BLaER1 (cell line): ENCODE measurements around the gene OPRM1.
A peak's percentile ranks its signal among the peaks of the same experiment; 100 is the strongest.

Source experiments
- H3K27ac ChIP-seq: shearing (Covaris generic); formaldehyde crosslinking; 2 replicates; pipeline ENCODE4 v1.8.1; 2022
- H3K27me3 ChIP-seq: shearing (Covaris generic); formaldehyde crosslinking; 2 replicates; pipeline ENCODE4 v1.8.1; 2022
- H3K36me3 ChIP-seq: shearing (Covaris generic); formaldehyde crosslinking; 2 replicates; pipeline ENCODE4 v1.8.1; 2022
- H3K4me1 ChIP-seq: shearing (Covaris generic); formaldehyde crosslinking; 2 replicates; pipeline ENCODE4 v1.8.1; 2022
- H3K4me2 ChIP-seq: shearing (Covaris generic); formaldehyde crosslinking; 2 replicates; pipeline ENCODE4 v1.8.1; 2022
- H3K4me3 ChIP-seq: shearing (Covaris generic); formaldehyde crosslinking; 2 replicates; pipeline ENCODE4 v1.8.1; 2022
- H3K9ac ChIP-seq: shearing (Covaris generic); formaldehyde crosslinking; 2 replicates; pipeline ENCODE4 v1.8.1; 2022
- H3K9me3 ChIP-seq: shearing (Covaris generic); formaldehyde crosslinking; 2 replicates; pipeline ENCODE4 v1.8.1; 2022
- H4K20me1 ChIP-seq: shearing (Covaris generic); formaldehyde crosslinking; 2 replicates; pipeline ENCODE4 v1.8.1; 2022
- Cebpa-rat ChIP-seq: shearing (Covaris generic); IDR thresholded peaks from 2 replicates; pipeline ENCODE4 v1.8.1; 2022

The OPRM1 gene

DNA sequence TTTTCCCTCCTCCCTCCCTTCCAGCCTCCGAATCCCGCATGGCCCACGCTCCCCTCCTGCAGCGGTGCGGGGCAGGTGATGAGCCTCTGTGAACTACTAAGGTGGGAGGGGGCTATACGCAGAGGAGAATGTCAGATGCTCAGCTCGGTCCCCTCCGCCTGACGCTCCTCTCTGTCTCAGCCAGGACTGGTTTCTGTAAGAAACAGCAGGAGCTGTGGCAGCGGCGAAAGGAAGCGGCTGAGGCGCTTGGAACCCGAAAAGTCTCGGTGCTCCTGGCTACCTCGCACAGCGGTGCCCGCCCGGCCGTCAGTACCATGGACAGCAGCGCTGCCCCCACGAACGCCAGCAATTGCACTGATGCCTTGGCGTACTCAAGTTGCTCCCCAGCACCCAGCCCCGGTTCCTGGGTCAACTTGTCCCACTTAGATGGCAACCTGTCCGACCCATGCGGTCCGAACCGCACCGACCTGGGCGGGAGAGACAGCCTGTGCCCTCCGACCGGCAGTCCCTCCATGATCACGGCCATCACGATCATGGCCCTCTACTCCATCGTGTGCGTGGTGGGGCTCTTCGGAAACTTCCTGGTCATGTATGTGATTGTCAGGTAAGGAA, at the start of gene OPRM1:
Gene OPRM1, plus strand, starts transcription at position 10 of the 612 bp plus-strand sequence. Its CDS starts 305 bp downstream, at position 315.
- Histone ChIP-seq H3K4me3 (no peak within 1 kb of the TSS), H3K27ac (no peak within 1 kb of the TSS), H4K20me1 (no peaks in the 10 kb centered on the region), H3K9ac (no peak within 1 kb of the TSS), H3K9me3 (no peaks in the 10 kb centered on the region), H3K4me1 (no peaks in the 10 kb centered on the region), H3K4me2 (no peak within 1 kb of the TSS), H3K27me3 (no peaks in the 10 kb centered on the region), H3K36me3 (no peaks in the 10 kb centered on the region)
- no peak for TF ChIP-seq Cebpa-rat

DNA sequence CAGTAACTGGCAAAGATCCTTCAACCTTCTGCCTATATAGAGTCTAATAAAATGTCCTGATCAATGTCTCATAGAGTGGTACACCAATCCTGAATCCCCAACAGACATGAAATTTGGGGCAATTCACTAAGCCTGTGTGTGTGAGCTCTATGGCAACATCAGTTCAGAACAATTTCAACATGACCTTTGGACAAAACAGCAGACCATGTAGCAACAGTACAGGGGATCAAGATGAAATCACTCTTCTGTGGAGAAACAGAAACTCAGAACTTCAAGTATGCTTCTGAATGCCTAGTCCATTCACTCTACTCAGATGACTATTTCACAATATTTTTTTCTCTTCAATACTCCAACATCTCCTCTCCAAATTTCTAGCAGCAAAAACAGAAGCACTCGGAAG, 49.1 kb upstream of the OPRM1 start:
- Histone ChIP-seq H3K4me3 (no peak overlapping the region), H3K9me3 (no peaks in the 10 kb centered on the region), H3K4me1 (peaks cover 10% of the 10 kb centered on the region), H3K4me2 (no peak overlapping the region), H3K27ac (no peak overlapping the region), H3K36me3 (no peaks in the 10 kb centered on the region), H4K20me1 (no peaks in the 10 kb centered on the region), H3K27me3 (no peaks in the 10 kb centered on the region), H3K9ac (no peak overlapping the region)
- no peak for TF ChIP-seq Cebpa-rat

DNA sequence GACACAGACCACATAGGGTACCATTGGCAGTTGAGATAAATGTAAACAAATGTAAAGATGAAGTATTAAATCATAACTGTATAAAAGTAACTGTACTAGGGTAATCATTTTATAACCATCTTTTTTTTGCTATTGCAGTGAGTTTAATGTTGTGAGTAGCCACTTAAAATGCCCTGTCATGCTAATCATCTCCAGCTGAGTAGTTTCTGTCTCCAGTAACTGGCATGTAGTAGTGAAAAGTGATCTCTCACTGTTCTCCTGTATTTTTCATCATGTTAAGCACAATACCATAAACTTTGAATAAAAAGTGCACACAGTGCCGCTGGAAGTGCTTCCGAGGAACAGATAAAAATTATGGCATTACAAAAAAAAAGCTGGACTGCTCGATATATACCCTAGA, 45.0 kb upstream of the OPRM1 start:
- TF ChIP-seq Cebpa-rat, result no peak
- no peak overlapping the region for H3K27ac ChIP-seq
- H3K4me1 ChIP-seq, result peaks cover 9% of the 10 kb centered on the region
- H3K9me3 ChIP-seq, result no peaks in the 10 kb centered on the region
- no peaks in the 10 kb centered on the region for H3K36me3 ChIP-seq
- no peaks in the 10 kb centered on the region for H4K20me1 ChIP-seq
- no peak overlapping the region for H3K4me3 ChIP-seq
- no peak overlapping the region for H3K9ac ChIP-seq
- no peak overlapping the region for H3K4me2 ChIP-seq
- H3K27me3 ChIP-seq, result no peaks in the 10 kb centered on the region

DNA sequence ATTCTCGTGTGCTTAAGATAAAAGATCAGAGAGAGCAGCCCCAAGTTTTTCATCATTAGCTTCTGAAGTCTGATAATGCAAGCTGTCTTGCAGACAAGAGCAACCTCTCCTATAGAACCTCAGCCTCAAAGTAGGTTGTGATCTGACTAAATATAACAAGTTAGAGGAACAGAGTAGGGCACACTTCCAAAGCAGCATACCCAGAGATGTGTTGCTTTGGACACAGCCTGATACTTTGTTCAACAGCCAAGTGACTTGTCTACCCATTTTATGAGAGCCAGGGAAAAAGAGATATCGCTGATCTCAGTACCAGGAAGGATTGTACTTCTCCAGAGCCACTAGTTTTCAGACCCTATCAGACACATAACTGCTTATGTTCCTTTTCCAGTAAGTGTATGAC, 44.2 kb upstream of the OPRM1 start:
- no peaks in the 10 kb centered on the region for H3K9me3 ChIP-seq
- H3K27me3 ChIP-seq, result no peaks in the 10 kb centered on the region
- H3K27ac ChIP-seq, result no peak overlapping the region
- H3K4me1 ChIP-seq, result peaks cover 9% of the 10 kb centered on the region
- no peak overlapping the region for H3K9ac ChIP-seq
- H3K4me2 ChIP-seq, result no peak overlapping the region
- H3K36me3 ChIP-seq, result no peaks in the 10 kb centered on the region
- TF ChIP-seq Cebpa-rat, result no peak
- no peak overlapping the region for H3K4me3 ChIP-seq
- no peaks in the 10 kb centered on the region for H4K20me1 ChIP-seq

DNA sequence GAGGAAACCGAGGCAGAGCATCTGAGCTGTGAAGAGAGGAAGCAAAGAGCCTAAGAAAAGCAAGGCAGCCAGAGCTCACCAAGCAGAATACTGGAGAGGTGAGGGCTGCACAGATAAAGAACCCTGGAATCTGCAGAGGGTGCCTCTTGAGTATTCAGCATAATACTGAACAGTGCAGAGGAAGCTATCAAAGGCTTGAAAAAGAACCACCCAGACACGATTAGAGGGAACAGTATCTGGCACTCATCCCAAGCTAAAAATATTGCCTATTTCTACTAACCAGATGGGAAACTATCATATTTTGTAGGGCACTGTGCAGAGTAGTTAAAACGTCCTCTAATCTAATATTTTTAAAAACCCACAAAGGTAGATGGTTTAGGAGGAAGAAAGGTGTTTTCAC, 41.8 kb upstream of the OPRM1 start:
- Histone ChIP-seq H3K4me2 (peak overlapping the region; percentile 56), H3K27me3 (no peaks in the 10 kb centered on the region), H3K9me3 (peaks cover 4% of the 10 kb centered on the region; the same call in 1 of the 2 replicates), H4K20me1 (no peaks in the 10 kb centered on the region), H3K4me3 (no peak overlapping the region), H3K27ac (no peak overlapping the region), H3K4me1 (peaks cover 9% of the 10 kb centered on the region), H3K9ac (no peak overlapping the region), H3K36me3 (no peaks in the 10 kb centered on the region)
- TF ChIP-seq Cebpa-rat, result no peak

DNA sequence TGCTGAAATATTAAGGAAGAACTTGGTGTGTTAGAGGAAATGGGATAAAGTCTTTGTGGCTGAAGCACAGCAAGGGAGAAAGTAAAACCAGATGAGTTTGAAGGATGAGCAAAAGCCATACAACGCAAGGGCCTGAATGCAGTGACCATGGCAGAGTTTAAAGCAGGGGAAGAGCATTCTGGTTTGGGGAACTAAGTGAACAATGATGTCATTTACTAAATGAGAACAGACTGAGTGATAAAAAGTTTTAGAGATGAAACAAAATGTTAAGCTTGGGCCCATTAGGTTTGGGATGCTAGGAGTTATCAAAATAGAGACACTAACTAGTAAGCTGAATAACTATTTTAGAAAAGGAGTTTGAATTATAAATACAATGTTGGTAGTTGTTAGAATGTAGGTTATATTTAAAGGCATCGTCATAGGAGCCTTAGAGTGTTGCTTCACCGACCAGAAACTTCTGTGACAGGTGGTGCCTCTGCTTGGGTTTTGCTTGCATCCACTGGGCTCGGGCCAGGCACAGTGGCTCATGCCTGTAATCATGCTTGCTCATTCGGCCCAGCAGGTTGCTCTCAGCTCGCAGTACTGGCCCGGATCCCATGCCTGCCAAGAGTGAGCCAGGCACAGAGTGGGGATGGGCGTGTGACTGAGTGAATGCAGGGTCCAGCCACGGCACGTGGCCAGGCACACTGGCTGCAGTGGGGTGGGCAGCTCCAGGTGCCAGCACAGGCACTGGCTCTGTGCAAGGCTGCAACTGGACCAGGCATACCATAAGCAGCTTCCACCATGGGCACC, 37.4 kb upstream of the OPRM1 start:
- H4K20me1 ChIP-seq, result no peaks in the 10 kb centered on the region

DNA sequence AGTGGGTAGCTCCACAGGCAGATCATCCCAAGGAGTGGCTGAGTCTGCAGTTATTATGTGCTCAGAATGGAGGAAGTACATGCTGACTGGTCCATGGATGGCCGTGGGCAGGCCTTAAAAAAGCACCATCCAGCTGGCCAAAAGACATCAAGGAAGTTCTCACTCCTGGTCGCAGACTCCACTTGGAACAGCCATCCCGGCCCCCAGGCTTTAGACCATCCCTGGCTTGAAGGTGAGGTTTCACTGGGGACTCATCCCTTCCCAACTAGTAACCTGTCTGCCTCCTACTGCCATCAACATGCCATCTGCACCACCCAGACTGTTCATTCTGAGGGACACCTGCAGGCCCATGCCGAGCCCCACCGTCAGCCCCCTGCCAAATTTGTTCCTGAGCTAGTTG, 36.1 kb upstream of the OPRM1 start:
- H3K4me1 ChIP-seq, result no peaks in the 10 kb centered on the region
- peaks cover 12% of the 10 kb centered on the region for H3K9me3 ChIP-seq
- no peak for TF ChIP-seq Cebpa-rat
- no peak overlapping the region for H3K4me3 ChIP-seq
- no peaks in the 10 kb centered on the region for H3K36me3 ChIP-seq
- no peaks in the 10 kb centered on the region for H3K27me3 ChIP-seq
- H3K27ac ChIP-seq, result no peak overlapping the region
- no peak overlapping the region for H3K4me2 ChIP-seq
- no peak overlapping the region for H3K9ac ChIP-seq
- H4K20me1 ChIP-seq, result no peaks in the 10 kb centered on the region

More for the DNA sequence above, 37.4 kb upstream of the OPRM1 start:
- Histone ChIP-seq H3K36me3 (no peaks in the 10 kb centered on the region), H3K4me1 (peaks cover 9% of the 10 kb centered on the region), H3K4me3 (no peak overlapping the region), H3K9me3 (peaks cover 12% of the 10 kb centered on the region), H3K27ac (no peak overlapping the region), H3K9ac (no peak overlapping the region), H3K27me3 (no peaks in the 10 kb centered on the region), H3K4me2 (no peak overlapping the region)
- TF ChIP-seq Cebpa-rat, result no peak

DNA sequence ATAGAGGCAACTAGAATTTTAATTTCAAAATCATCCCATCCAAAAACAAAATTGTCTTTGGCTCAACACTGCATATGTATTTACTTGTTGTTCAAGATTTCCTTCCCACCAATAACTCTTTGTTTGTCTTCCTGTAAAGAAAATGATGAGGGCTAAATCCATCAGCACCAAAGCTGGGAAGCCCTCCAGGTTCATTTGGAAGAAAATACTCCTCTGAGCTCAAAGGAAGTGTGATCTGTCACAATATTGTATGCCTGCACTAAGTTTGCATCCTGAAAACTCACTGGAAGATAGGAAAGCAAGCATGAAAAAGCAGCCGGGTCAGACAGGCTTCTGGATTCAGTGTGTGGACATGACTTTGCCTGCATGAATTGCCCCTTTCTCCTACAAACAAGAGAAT, 28.7 kb upstream of the OPRM1 start:
- no peak overlapping the region for H3K4me2 ChIP-seq
- no peaks in the 10 kb centered on the region for H3K9me3 ChIP-seq
- no peaks in the 10 kb centered on the region for H3K27me3 ChIP-seq
- H3K36me3 ChIP-seq, result no peaks in the 10 kb centered on the region
- TF ChIP-seq Cebpa-rat, result no peak
- no peak overlapping the region for H3K27ac ChIP-seq
- H3K4me1 ChIP-seq, result no peaks in the 10 kb centered on the region
- no peak overlapping the region for H3K9ac ChIP-seq
- no peak overlapping the region for H3K4me3 ChIP-seq
- H4K20me1 ChIP-seq, result no peaks in the 10 kb centered on the region

DNA sequence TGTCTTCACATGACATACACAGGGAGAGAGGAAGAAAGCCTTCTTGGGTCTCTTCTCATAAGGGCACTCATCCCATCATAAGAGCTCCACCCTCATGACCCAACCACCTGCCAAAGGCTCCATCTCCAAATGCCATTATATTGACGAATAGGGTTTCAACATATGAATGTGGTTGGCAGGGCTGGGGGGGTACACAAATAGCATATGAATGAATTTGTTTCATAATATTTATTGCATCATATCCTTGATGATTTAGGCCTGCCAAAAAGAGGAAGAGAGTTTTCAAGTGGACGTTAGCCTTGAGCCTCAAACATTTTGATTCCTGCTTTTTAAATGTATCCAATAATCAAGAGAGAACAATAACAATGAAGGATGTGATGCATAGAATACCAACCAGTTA, 26.2 kb upstream of the OPRM1 start:
- Histone ChIP-seq H3K27ac (no peak overlapping the region), H4K20me1 (no peaks in the 10 kb centered on the region), H3K4me2 (no peak overlapping the region), H3K9me3 (no peaks in the 10 kb centered on the region), H3K4me1 (no peaks in the 10 kb centered on the region), H3K4me3 (no peak overlapping the region), H3K36me3 (no peaks in the 10 kb centered on the region), H3K27me3 (no peaks in the 10 kb centered on the region), H3K9ac (no peak overlapping the region)
- no peak for TF ChIP-seq Cebpa-rat

DNA sequence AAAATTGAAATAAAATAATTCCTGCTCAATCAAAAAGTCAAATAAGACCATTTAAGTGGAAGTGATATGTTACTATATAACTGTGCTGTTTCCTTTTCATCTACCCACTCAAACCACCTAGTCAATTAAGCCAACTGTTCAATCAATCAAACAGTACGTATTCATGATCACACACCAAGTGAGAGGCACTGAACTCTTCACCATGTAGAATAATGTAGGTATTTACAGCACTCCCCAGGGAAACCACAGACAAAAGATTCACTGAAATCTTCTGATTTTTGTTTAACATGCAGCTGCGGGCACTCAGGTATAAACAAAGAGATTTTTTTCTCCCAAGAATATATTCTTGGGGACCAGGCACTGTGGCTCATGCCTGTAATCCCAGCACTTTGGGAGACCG, 21.3 kb upstream of the OPRM1 start:
- H3K4me1 ChIP-seq, result no peaks in the 10 kb centered on the region
- no peaks in the 10 kb centered on the region for H3K36me3 ChIP-seq
- TF ChIP-seq Cebpa-rat, result no peak
- H3K27me3 ChIP-seq, result no peaks in the 10 kb centered on the region
- H3K9ac ChIP-seq, result no peak overlapping the region
- no peak overlapping the region for H3K4me3 ChIP-seq
- H3K27ac ChIP-seq, result no peak overlapping the region
- no peak overlapping the region for H3K4me2 ChIP-seq
- H4K20me1 ChIP-seq, result no peaks in the 10 kb centered on the region
- peaks cover 6% of the 10 kb centered on the region; the same call in 1 of the 2 replicates for H3K9me3 ChIP-seq
